GM12891 (cell line): ENCODE data around the gene ARHGAP26.

Experiments used
- POLR2A ChIP-seq: IDR thresholded peaks from 2 replicates; pipeline ENCODE4 v1.6.1; 2011; ENCODE audit warnings: low read depth, low read length, control low read depth
- POLR2AphosphoS5 ChIP-seq: IDR thresholded peaks from 2 replicates; pipeline ENCODE4 v1.6.1; 2011; ENCODE audit warnings: low read depth, low read length, control low read depth
- SPI1 ChIP-seq: IDR thresholded peaks from 2 replicates; pipeline ENCODE4 v1.6.1; 2011; ENCODE audit warnings: low read depth, low read length, control low read depth
- TAF1 ChIP-seq: IDR thresholded peaks from 2 replicates; pipeline ENCODE4 v1.6.1; 2011; ENCODE audit warnings: low read depth, low read length, control low read depth

GRCh38 chr5:143084407-143084806 lies 314.2 kb downstream of the ARHGAP26 start:
- no peak for TF ChIP-seq POLR2AphosphoS5
- TF ChIP-seq TAF1: no peak
- no peak for TF ChIP-seq POLR2A
- TF ChIP-seq SPI1: no peak
